SK-MEL-5 (cell line): ENCODE measurements around the gene TRIP10. TPM values are rescaled to one million over a fixed set of nuclear protein-coding genes. Genes with fewer than 3 reads are reported as not detected.
"Not testable (repeated sequence)": the region's sequence is repeated elsewhere in the genome, so short reads cannot be mapped to it uniquely, and the experiment has no call there.

Experiments used
- DNase-seq: peaks from one replicate; pipeline ENCODE4 v3.0.0-alpha.2; 2016; ENCODE audit warnings: low read depth, low spot score
- in situ Hi-C: cut with HindIII; loops from 2 replicates; pipeline ENCODE4 v1.10.0; 2016; ENCODE audit warnings: low sequenced_read_pairs, high pct_unique_total_duplicates, low pct_unique_long_range_greater_than_20kb
- total RNA-seq: library from RNA; depleted of rRNA; stranded (reverse); fragments of >200 nt; shearing (Covaris generic); gene quantifications from 2 replicates; pipeline ENCODE4 v1.2.3, GENCODE V29; 2014

TRIP10 gene
- total RNA-seq, 1 experiment from 2014 or later, result 11.5 TPM

DNA sequence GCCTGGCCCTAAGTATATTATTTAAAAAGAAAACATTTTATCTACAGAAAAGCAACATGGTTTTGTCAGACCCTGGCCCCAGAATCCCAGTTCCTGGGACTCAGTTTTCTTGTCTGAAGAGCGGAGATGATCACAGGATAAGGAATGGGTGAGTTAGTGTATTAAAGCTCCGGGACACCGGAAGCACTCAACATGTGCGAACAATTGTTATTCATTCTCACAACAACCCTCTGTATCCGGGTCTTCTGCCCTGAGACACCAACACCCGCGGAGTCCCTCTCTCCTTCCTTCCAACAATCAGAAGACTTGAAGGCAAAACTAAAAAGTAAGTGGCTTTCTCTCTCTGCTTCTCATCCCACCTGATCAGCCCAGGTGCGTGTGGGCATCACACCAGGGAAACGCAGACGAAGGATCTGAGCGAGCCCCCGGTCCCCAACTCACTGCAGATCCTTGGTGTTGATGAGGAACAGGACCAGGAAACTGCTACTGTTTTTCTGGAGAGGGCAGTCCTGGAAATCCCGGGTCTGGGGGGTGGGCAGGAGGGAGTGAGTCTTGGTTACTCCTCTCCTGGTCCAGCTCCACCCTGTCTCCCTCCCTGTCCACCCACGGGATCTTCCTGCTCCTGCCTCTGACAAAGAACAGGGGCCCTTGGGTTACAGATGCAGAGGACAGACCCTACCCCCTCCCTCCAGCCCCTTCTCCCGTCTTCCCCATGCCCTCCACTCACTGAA is 4.1 kb upstream of the TRIP10 start:
- DNase-seq, result no peak
- in situ Hi-C loops, result no loop called here

DNA sequence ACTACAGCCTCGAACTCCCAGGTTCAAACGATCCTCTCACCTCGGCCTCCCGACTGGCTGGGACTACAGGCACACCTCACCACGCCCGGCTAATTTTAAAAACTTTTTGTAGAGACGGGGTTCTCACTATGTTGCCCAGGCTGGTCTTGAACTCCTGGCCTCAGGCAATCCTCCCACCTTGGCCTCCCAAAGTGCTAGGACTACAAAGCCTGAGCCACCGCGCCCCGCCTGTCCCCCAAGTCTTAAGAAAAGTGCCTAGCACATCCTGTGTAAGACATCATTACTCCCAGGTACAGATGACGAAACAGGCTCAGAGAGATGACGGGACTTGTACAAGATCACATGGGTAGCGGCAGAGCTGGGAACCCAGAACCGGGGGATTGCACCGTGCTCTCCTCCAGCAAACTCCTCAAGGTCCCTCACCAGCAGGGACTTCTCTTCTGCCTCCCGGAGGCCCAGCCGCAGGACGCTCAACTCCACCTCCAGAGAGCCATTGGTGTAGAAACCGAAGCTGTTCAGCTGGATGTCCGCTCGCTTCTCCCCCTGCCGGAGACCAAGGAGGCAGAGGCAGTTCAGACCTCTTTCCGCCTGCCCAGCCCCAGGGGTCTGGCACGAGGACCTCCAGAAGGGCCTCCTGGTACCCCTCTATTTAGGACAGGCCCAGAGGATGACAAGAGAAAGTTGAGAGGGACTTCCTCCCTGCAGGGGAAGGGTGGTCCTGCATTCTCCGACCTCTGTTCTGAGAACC is 3.1 kb upstream of the TRIP10 start:
- in situ Hi-C loops, result no loop called here
- peak; percentile 77 for DNase-seq

DNA sequence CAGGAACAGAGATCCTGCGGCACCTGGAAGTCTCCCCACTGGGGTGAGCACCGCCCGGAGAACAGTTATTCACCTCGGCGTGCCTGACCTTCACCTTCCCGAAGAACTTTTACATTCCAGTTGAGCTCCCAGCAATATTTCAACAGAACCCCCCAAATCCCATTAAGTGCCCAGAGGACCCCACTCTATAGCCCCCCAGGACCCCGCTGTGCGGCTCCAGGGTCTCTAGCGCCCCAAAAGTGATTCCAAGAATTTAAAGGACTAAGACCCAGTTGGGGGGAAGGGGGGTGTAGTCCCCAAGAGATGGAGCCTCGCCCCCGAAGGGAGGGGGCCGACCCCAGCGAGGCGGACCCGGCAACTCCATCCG is 2.6 kb upstream of the TRIP10 start:
- in situ Hi-C loops, result no loop called here
- no peak for DNase-seq

DNA sequence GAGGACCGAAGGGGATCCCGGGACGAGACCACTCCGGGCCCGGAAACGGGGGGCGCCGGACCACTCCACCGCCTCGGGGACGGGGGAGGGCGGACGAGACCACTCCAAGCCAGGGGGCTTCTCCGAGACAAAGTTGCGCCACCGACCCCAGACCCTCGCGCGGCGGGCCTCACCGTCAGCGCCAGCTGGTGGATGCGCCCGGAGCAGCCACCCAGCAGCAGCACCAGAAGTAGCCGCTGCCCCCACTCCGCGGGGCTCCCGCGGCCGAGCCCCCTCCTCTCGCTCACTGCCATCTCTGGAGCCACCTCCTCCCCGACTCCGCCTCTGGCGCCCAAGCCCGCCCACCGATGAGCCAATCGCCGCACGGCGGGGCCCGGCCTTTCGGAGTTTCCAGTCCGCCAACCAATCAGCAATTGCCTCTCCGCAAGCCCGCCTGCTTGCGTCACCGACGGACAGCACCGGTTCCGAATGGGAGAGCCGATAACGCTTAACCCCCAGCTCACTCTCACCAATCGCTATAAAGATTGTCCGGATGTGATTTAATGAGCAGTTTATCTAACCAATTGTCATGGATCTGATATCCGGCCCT is 2.1 kb upstream of the TRIP10 start, which contains the start of gene GPR108:
Gene GPR108, minus strand, starts transcription at position 297 of the 589 bp plus-strand sequence. Its CDS starts 4 bp downstream, at position 293.
- in situ Hi-C loops, result no loop called here
- peak; percentile 99 for DNase-seq

DNA sequence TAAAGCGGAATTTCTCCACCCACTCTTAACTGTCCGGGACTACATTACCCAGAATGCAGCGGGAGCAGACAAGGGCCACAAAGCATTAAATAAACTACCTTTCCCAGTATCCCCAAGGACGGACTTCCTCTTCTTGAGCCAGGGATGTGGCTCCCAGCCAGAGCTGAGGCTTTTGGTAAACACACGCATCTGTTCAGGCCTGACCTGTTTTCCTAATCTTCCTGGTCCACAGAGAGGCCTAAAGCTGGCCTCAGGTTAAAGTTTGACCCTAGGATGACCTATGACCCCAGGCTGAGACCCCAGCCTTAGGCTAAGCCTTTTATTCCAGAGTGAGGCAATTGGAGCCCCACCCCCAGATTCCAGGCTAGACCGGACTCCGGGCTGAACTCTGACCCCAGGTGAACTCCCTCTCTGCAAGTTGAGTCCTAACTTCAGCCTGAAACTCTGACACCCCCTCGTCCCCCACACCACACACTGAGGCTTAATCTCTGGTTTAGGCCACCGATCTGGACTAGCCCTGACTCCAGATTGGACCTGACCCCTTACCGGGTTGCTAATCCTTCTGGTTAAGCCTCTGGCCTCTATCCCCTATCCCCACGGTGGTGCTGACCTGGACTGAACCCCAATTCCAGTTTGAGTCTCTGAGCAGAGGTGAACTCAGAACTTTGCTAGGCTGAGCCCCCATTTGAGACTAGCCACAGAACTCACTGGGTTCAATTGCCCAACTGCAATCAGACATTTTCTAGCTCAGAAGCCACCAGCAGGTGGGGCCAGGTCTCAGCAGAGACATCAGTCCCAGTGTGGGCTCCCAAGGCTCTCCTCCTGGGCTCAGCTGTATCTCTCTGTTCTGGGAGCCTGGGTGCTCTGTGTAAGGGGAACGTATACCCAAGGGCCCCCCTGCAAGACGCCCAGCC is 1.4 kb upstream of the TRIP10 start:
- in situ Hi-C loops, result no loop called here
- peak; percentile 81 for DNase-seq

DNA sequence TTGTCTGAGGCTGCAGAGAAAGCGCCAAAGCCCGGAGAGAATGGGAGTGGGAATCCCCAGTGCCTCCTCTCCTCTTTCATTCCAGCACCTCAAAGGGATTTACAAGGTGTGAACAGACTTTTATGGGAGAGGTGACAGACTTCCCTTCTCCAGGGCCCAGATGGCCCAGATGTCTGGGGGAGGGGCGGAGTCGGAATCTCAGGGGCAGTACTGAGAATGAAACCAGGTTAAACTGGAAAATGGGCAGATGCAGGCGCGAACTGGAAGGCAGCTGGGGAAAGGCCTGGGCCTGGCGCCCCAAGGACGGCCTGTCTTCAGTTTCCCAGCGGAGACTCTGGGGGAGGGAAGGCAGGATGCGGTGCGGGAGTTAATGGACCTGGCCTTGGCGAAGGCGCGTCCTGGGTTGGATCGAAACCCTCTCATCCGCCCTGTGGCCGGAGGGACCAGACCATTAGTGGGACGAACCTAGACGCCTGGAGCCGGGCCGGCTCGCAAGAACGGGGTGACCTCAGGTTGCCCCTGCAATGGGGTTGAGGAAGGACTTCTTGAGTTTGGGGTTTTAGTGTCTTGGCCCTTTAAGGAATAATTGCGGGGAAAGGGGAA is 592 bp upstream of the TRIP10 start:
- DNase-seq, result no peak
- in situ Hi-C loops, result no loop called here

DNA sequence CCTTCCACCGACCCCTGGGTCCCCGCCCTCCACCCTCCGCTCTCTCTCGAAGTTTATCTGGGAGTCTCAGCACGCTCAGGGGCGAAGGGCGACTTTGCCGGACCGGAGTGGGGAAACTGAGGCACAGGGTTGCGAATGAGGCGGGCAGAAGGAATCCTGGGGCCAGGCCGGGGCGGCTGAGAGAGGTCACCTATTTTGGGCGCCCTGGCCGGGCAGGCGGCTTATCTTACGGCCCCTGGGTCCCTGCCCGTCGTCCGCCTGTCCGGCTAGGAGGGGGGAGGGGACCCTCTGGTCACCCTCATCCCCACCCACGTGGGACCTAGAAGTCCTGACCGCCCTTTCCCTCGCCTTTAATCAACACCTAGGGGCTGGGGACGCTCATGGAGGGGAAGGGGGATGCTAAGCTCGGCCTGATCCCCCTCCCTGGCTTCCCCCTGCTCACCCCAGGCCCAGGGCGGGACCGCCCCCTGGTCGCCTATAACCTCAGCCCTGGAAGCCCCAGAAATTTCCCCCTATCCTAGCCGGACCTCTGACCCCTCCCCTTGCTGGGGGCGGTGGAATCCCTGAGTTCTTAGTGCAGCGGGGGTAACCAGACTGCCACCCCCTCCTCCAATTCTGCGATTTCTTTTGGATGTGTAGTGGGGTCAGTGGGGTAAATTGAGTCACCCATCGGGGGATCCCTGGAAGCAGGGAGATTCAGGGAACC is 556 bp downstream of the TRIP10 start:
- DNase-seq, result no peak
- in situ Hi-C loops, result no loop called here

DNA sequence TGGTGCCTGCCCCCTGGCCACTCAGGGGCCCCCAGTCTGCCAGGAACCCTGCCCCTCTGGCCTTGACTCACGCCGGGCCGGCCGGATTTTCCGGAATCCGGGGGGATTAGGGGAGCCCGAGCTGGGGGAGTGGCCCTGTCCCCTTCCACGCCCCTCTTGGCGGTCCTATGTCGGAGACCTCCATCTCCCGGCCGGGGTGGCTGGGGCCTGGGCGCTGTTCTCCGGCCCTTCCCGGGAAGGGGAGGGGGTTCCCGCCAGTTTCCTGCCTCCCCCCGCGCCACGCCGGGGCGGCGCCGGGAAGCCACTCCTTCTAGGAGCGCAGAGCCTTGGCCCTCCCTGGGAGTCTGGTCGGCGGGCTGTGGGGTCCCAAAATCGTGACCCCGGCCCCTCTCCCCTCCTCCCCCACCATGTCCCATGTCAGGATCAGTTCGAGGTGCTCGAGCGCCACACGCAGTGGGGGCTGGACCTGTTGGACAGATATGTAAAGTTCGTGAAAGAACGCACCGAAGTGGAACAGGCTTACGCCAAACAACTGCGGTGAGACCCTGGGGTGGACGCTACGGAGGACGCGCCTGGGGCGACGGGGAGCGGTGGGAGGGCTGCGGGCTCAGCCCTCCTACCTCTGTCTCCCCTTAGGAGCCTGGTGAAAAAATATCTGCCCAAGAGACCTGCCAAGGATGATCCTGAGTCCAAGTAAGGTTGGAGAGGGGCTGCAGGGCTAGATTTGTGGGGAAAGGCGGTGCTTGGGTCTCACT is 1.3 kb downstream of the TRIP10 start:
- in situ Hi-C loops, result no loop called here
- no peak for DNase-seq

DNA sequence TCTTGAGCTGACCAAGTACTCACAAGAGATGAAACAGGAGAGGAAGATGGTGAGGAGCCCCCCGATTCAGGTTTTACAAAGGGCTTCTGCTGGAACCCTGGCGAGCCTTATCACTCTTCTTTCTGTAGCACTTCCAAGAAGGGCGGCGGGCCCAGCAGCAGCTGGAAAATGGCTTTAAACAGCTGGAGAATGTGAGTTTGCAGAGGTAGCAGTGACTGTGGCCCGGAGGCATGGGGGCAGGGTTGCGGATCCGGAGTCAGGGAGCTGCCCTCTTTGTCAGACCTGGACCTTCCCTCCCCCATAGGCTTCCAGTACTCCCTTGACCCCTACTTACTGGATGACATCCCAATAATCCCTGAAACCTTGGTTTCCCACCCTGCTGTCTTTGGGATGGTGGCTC is 3.6 kb downstream of the TRIP10 start:
- in situ Hi-C loops, result no loop called here
- DNase-seq, result no peak

DNA sequence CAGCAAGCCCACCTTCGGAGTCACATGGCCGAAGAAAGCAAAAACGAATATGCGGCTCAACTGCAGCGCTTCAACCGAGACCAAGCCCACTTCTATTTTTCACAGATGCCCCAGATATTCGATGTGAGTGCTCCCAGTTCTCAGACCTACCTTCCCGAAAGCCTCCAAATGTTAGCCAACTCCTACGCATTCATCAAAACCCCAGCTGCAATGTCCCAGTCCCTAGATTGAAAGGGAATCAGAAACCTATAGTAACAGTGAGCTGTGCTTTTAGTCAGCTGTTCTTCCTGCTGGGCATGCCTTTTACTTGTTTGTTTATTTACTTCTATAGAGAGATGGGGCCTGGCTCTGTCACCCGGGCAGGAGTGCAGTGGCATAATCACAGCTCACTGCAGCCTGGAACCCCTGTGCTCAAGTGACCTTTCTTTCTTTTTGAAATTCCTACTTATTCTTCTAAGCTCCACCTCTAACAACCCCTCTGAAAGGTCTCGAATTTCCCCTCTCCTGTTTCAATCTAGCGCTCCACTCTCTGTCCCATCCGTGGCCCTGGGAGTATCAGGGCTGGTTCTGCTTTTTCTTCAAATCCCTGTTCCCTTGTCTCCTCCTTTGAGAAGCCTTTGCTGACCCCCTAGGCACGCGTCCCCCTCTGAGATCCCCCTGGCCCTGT is 4.4 kb downstream of the TRIP10 start:
- no peak for DNase-seq
- in situ Hi-C loops, result no loop called here

DNA sequence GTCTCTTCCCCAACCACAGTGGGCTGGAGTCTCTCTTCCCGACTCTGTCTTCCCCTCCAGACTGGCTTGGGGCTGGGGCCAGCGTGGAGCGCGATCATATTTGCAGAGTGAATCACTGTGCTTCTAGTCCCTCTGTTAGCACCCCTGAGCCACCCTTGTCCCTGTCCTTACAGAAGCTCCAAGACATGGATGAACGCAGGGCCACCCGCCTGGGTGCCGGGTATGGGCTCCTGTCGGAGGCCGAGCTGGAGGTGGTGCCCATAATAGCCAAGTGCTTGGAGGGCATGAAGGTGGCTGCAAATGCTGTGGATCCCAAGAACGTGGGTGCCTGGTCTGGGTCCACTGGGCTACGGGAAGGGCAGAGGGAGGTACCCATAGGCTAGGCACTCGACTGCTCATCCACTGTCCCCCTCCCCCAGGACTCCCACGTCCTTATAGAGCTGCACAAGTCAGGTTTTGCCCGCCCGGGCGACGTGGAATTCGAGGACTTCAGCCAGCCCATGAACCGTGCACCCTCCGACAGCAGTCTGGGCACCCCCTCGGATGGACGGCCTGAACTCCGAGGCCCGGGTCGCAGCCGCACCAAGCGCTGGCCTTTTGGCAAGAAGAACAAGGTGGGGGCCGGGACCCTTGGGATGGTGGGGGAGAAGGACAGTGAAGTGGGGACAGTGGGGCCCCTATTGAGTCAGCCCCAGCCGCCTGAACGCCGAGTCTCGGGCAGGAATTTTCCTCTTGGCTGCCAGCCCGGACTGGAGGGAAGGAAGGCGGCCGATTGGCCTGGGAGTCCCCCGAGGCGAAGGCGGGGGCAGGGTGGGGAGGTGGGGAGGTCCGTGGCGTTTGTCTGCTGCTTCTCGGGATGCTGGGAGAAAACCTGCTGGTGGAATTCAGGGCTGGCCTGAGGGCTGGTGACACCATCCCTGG is 5.2 kb downstream of the TRIP10 start:
- in situ Hi-C loops, result no loop called here
- no peak for DNase-seq

DNA sequence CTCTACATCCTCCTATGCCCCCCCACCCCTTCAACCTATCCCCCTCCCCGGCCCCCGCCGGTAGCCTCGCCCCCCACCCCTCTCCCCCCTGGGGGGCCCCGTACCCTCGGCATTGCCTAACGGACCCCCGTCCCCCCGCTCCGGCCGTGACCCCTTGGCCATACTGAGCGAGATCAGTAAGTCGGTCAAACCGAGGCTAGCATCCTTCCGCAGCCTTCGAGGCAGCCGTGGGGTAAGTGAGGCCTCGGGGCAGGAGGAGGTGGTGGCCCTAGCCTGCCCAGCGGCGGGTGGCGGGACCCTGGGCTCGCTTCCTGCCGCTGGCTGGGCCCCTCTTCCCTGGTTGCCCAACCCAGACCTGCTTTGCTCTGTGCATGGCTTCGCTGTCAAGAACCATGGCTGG is 6.5 kb downstream of the TRIP10 start:
- no peak for DNase-seq
- in situ Hi-C loops, result no loop called here

DNA sequence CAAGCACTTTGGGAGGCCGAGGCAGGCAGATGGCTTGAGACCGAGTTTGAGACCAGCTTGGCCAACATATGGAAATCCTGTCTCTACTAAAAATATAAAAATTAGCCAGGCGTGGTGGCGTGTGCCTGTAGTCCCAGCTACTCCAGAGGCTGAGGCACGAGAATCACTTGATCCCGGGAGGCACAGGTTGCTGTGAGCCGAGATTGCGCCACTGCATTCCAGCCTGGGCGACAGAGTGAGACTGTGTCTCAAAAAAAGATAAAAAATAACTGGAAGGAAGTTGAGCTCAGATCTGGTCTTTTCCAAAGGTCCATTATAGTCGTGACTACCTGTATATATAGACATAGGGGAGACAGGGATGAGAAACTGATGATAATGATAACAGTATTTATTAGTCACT is 9.1 kb downstream of the TRIP10 start:
- DNase-seq, in situ Hi-C loops: not testable (repeated sequence)

DNA sequence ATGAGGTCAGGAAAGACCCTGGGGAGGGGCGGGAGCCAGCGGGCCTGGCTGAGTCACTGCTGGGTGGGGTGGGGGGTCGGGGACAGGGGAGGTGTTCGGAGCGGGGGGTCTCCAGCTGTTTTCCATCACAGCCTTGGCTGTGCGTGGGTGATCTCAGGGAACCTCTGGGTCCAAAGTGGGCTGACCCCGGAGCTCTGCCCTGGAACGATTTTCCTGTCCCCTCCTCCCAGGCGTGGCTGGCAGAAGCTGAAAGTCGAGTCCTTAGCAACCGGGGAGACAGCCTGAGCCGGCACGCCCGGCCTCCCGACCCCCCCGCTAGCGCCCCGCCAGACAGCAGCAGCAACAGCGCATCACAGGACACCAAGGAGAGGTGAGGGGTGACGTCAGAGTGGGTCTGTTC is 10.6 kb downstream of the TRIP10 start:
- no peak for DNase-seq
- in situ Hi-C loops, result no loop called here

DNA sequence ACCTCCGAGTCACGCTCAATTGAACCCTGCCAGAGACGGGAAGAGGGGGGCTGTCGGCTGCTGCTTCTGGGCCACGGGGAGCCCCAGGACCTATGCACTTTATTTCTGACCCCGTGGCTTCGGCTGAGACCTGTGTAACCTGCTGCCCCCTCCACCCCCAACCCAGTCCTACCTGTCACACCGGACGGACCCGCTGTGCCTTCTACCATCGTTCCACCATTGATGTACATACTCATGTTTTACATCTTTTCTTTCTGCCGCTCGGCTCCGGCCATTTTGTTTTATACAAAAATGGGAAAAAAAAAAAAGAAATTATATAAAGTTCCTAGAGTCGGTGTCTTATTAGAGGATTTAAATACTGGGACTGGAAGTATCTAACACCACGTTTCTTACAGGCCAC is 11.7 kb downstream of the TRIP10 start:
- DNase-seq, result no peak

More for the DNA sequence above, 11.7 kb downstream of the TRIP10 start:
- in situ Hi-C loops, result no loop called here
